A204.1 (cell line): ENCODE measurements around the gene PELI3.
"Not testable (repeated sequence)": the region's sequence is repeated elsewhere in the genome, so short reads cannot be mapped to it uniquely, and the experiment has no call there.

Experiments
- FAIRE-seq: peaks from 2 replicates; lab custom pipeline; 2012; peaks lifted over from hg19 to GRCh38; lab: Jason Lieb, UNC

PELI3 gene

DNA sequence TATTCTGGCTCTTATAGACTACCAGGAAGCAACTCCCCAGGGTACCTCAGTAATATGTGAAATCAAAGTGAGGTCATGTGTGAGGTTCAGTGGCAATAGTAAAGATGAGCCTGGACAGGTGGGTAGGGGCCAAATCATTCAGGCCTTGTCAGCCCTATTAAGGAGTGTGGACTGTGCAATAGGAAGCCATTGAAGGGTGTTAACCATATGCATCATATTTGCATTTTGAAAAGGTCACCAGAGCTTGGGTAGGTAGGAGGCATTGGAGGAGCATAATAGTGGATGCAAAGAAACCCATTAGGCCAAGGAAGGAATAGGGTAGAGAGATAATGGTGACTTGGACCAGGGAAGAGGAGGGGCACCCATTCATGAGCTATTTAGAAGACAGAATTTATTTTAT, 19.7 kb upstream of the PELI3 start:
- no peak for FAIRE-seq

GRCh38 chr11:66448523-66448922, 18.2 kb upstream of the PELI3 start:
- FAIRE-seq, result no peak

GRCh38 chr11:66450560-66450959, 16.1 kb upstream of the PELI3 start:
- FAIRE-seq, result no peak

GRCh38 chr11:66451663-66452062, 15.0 kb upstream of the PELI3 start:
- FAIRE-seq, result no peak

DNA sequence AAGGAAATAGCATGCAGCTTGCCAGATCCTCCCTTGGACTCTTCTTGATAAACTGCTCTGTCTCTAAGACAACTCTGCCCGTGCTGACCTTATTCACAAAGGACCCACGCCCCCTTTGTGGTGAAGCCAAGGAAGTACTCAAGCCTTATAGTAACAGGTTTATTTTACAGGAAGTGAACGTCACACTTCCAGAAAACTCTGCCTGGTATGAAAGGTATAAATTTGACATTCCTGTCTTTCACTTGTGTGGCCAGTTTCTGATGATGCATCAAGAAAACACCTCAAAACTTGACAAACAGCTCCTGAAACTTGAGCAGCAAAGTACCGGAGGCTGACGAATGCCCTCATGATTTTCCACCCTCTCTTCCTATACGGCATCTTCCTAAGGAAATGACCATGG, 12.5 kb upstream of the PELI3 start:
- no peak for FAIRE-seq

DNA sequence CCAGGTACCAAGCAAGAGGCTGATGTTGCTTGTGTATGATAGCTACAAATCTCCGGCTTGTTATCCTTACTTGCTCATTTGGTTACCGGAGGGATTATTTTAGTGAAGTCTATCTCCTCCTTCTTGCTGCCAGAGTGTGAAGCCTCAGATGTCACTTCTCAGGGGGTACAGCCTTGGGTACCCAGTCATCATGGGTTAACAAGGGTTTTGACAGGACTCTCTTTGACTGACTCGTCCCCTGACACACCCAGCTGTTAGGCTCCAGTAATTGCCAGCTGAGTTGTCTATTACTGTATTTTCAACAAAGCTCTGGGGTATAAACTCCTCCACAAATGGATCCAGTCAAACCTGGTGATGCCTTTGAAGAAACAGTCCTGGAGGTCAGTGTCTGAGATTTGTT, 11.9 kb upstream of the PELI3 start:
- no peak for FAIRE-seq

- no peak for FAIRE-seq
Observed at GRCh38 chr11:66457826-66458225, 8.9 kb upstream of the PELI3 start.

- FAIRE-seq, result no peak
Observed at GRCh38 chr11:66459138-66459778, 7.4 kb upstream of the PELI3 start.

GRCh38 chr11:66462010-66462409, 4.7 kb upstream of the PELI3 start:
- FAIRE-seq, result no peak

- FAIRE-seq, result no peak
Observed at GRCh38 chr11:66462911-66463310, 3.8 kb upstream of the PELI3 start.

- FAIRE-seq, result not testable (repeated sequence)
Observed at GRCh38 chr11:66464116-66464515, 2.6 kb upstream of the PELI3 start.

- no peak for FAIRE-seq
Observed at GRCh38 chr11:66464916-66465315, 1.8 kb upstream of the PELI3 start.

DNA sequence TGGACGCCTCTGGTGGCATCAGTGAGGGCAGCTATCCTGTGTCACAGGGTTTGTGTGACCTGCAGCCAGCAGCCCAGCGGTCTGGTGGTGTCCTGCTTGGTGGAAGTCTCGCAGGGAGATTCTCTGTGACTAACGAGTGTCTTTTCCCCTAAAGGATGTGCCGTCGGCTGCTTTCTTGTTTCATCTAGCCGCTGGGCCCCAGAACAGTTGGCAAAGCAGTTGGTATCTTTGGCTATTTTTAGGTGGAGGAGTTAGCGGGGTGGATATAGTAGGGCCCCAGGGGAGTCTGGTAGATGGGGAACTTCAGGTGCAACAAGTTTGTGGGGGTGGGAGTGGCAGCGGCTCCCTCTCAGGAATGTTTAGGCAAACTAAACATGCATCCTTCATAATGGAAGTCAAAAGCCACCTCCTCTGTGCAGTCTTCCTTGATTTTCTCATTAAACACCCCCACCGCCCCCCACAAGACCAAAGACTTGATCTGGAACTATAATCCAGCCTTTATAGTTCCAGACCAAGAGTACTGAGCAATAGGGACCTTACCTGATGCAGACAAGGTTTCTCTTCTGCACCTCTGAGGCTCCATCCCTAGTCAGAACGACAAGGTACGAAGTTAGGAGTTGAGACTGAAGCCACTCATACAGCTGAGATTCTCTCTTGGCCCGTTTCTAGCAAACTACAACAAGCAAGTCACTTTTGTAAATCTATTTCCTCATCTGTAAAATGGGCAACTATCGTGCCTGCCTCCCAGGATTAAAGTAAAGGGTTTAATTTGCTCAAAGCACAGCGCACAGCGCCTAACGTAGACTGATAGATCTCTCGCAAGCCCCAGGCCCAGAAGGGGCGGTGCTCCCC, 1.1 kb upstream of the PELI3 start:
- no peak for FAIRE-seq

DNA sequence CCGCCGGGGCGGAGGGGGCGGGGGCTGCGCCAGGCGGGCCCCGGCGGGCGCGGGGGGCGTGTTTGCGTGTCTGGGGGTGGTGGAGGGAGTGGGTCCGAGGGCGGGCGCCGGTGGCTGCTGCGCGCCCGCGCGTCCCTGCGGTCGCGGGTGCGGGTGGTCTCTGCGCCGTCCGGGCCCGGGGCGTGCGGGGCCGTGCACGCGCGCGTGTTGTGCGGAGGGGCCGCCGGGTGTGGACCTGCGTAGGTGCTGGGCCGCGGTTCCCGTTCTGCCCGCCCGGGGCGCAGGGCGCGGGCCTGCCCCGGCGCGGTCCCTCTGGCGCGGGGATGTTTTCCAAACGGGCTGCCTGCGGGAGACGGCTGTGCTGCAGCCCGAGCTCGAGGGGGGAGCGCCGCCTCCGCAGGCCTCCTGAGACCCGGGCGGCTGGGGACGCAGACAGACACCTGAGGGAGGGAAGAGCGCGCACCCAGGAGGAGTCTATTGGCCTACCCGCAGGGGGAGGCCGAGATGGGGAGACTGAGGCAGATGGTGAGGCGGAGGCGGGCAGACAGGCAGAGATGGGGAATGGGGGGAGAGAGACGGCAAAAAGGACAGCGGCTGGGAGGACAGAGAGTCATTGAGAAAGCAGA, 442 bp downstream of the PELI3 start:
- no peak for FAIRE-seq

- FAIRE-seq, result no peak
Observed at GRCh38 chr11:66467756-66468155, 1.1 kb downstream of the PELI3 start.

DNA sequence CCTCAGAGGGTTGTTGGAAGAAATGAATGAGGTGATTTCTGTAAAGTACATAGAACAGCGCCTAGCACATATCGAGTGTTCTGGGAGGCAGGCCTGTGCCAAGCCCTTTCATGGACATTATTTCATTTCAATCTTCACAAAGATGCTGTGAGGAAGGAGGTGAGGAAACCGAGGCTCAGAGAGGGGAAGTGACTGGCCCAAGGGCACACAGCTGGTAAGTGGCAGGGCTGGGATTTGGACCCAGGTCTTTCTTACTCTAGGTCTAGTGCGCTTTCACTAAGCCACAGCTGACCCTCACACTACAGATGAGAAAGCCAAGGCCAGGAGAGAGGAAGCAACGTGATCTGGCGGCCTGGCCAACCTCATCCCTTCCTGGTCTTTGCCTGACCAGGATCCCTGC, 2.0 kb downstream of the PELI3 start:
- no peak for FAIRE-seq

- no peak for FAIRE-seq
Observed at GRCh38 chr11:66469441-66469840, 2.7 kb downstream of the PELI3 start.

GRCh38 chr11:66470015-66470414, 3.3 kb downstream of the PELI3 start:
- no peak for FAIRE-seq

DNA sequence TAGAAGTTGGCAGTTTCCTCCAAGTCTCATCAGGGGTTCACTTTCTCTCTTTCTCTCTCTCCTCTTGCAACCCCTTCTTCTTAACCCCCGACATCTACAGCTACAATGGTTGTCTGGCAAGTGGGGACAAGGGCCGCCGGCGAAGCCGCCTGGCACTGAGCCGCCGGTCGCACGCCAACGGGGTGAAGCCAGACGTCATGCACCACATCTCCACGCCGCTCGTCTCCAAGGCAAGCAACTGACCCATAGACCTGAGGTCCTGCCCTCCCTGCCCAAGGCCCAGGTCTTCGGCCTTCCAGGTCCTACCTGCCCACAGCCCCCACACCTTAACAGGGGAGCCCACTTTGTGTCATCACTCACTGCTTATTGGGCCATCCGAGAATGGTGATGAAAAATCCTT, 4.4 kb downstream of the PELI3 start:
- FAIRE-seq, result no peak

DNA sequence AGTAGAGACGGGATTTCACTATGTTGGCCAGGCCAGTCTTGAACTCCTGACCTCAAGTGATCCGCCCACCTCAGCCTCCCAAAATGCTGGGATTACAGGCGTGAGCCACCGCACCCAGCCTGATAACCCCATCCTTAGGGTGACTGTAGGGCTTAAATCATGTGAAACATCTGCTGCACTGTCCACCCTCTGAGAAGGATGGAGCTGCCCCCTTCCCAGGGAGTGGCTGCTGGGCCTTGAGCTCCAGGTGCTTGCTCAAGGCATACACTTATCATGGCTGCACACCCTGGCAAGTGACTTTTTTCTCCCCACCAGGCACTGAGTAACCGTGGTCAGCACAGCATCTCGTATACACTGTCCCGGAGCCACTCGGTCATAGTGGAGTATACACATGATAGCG, 5.3 kb downstream of the PELI3 start:
- no peak for FAIRE-seq

DNA sequence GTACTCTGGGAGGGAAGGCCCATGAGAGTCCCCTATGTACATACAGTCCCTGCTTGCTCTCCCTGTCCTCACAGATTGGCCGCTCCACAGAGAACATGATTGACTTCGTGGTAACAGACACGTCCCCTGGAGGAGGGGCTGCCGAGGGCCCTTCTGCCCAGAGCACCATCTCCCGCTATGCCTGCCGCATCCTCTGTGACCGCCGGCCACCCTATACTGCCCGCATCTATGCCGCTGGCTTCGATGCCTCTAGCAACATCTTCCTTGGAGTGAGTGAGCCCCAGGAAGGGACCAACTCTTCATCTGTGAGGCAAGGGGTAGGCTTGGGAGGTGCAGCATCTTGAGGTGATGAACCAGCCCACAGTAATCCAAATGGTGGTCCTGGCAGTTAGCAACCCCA, 6.5 kb downstream of the PELI3 start:
- no peak for FAIRE-seq

DNA sequence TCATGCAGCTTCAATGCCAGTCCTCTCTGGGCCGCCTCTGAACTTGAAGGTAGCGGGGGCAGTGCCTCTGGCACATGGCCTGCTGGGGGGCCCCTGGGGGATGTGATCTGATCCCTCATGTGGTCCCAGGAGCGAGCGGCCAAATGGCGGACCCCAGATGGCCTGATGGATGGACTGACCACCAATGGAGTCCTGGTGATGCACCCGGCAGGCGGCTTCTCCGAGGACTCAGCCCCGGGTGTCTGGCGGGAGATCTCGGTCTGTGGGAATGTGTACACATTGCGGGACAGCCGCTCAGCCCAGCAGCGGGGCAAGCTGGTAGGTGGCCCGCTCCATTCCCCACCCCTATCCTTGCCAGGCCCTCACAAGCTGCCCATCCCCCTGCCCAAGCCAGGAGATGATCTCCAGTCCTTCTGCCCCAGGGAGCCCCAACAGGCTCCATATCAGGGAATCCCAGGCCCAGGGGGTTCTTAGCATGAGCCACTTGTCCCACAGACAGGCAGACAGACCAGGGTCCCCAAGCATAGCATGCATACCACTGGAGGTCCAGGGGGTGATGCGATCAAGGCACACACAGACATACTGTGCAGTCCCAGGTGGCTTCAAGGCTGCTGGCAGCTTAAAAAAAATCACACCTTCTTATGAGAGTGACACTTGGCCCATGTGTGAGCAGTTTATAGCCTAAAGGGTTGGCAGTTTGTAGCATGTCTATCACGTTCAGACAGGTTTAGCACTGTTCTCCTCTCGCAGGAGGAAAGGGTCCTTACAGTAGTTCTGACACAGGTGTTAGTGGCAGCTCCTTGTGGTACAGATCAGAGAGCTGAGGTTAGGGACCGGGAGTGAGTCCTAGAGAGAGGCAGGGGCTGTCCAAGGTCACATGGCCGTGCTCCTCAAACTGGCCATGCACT, 7.2 kb downstream of the PELI3 start:
- FAIRE-seq, result no peak
